Astrocyte (in vitro differentiated cells and primary cell): ENCODE measurements around the gene STK32B. TPM values are rescaled to one million over a fixed set of nuclear protein-coding genes. Genes with fewer than 3 reads are reported as not detected.

Experiments used
- DNase-seq: peaks from one replicate; pipeline ENCODE4 v3.0.0-alpha.2; 2010; ENCODE audit warnings: low read depth
- FAIRE-seq: peaks from 2 replicates; lab custom pipeline; 2011; peaks lifted over from hg19 to GRCh38; lab: Jason Lieb, UNC
- H2AFZ ChIP-seq: 2 replicates; pipeline ENCODE4 v1.6.0; 2012; ENCODE audit warnings: low read depth, low read length, inconsistent platforms
- H3K27ac ChIP-seq: 2 replicates; pipeline ENCODE4 v1.5.1; 2011; ENCODE audit warnings: low read depth, low read length, inconsistent platforms
- H3K27me3 ChIP-seq: 2 replicates; pipeline ENCODE4 v1.6.0; 2011; ENCODE audit warnings: low read length, inconsistent platforms; ENCODE audit not compliant: insufficient read depth
- H3K36me3 ChIP-seq: 2 replicates; pipeline ENCODE4 v1.5.1; 2011; ENCODE audit warnings: low read length, inconsistent platforms; ENCODE audit not compliant: insufficient read depth
- H3K4me1 ChIP-seq: 2 replicates; pipeline ENCODE4 v1.5.1; 2011; ENCODE audit warnings: low read length, inconsistent platforms; ENCODE audit not compliant: insufficient read depth
- H3K4me2 ChIP-seq: 2 replicates; pipeline ENCODE4 v1.6.0; 2012; ENCODE audit warnings: low read length, inconsistent platforms
- H3K4me3 ChIP-seq: 2 replicates; pipeline ENCODE4 v1.5.1; 2011; ENCODE audit warnings: low read depth, mild to moderate bottlenecking, low read length, inconsistent platforms; ENCODE audit not compliant: insufficient read depth
- H3K79me2 ChIP-seq: 2 replicates; pipeline ENCODE4 v1.6.0; 2012; ENCODE audit warnings: mild to moderate bottlenecking, low read length, inconsistent platforms; ENCODE audit not compliant: insufficient read depth
- H3K9ac ChIP-seq: 2 replicates; pipeline ENCODE4 v1.6.0; 2012; ENCODE audit warnings: mild to moderate bottlenecking, low read length, inconsistent platforms
- H3K9me3 ChIP-seq: 2 replicates; pipeline ENCODE4 v1.5.1; 2012; ENCODE audit warnings: low read depth, mild to moderate bottlenecking, low read length, inconsistent platforms; ENCODE audit not compliant: insufficient read depth
- H4K20me1 ChIP-seq: 2 replicates; pipeline ENCODE4 v1.6.0; 2012; ENCODE audit warnings: low read length, inconsistent platforms; ENCODE audit not compliant: insufficient read depth
- H3K27ac Mint-ChIP-seq: one replicate; pipeline ENCODE4 v1.8.0; 2021; ENCODE audit warnings: mild to moderate bottlenecking, mixed read lengths; ENCODE audit not compliant: unreplicated experiment
- H3K27me3 Mint-ChIP-seq: one replicate; pipeline ENCODE4 v1.8.0; 2021; ENCODE audit warnings: low read depth, mixed read lengths; ENCODE audit not compliant: unreplicated experiment
- H3K36me3 Mint-ChIP-seq: one replicate; pipeline ENCODE4 v1.8.0; 2021; ENCODE audit warnings: low read depth, mixed read lengths; ENCODE audit not compliant: unreplicated experiment
- H3K4me1 Mint-ChIP-seq: one replicate; pipeline ENCODE4 v1.8.0; 2021; ENCODE audit warnings: low read depth, mixed read lengths; ENCODE audit not compliant: unreplicated experiment
- H3K4me3 Mint-ChIP-seq: one replicate; pipeline ENCODE4 v1.8.0; 2021; ENCODE audit warnings: mild to moderate bottlenecking, moderate library complexity, mixed read lengths; ENCODE audit not compliant: unreplicated experiment
- H3K9me3 Mint-ChIP-seq: one replicate; pipeline ENCODE4 v1.8.0; 2021; ENCODE audit warnings: mild to moderate bottlenecking, mixed read lengths; ENCODE audit not compliant: unreplicated experiment
- CTCF ChIP-seq: IDR thresholded peaks from 2 replicates; pipeline ENCODE4 v1.5.1; 2011; ENCODE audit warnings: low read depth, mild to moderate bottlenecking, inconsistent platforms, low read length, moderate library complexity; ENCODE audit not compliant: insufficient read depth
- EZH2 ChIP-seq: IDR thresholded peaks from 2 replicates; pipeline ENCODE4 v1.6.1; 2012; ENCODE audit warnings: mild to moderate bottlenecking, low read length, inconsistent platforms; ENCODE audit not compliant: insufficient read depth
- total RNA-seq: library from RNA; stranded (reverse); gene quantifications from 2 replicates; pipeline ENCODE4 v1.2.1, GENCODE V29; 2021

STK32B gene
- total RNA-seq, 1 donor from 2014 or later: 2.9 TPM

GRCh38 chr4:5192678-5193077 is 141.4 kb downstream of the STK32B start:
- H3K4me1 ChIP-seq: no peaks in the 10 kb centered on the region

GRCh38 chr4:5198656-5199541 is 147.6 kb downstream of the STK32B start:
- no peak overlapping the region for H2AFZ ChIP-seq
- H3K9ac ChIP-seq: no peak overlapping the region
- DNase-seq: no peak
- H3K36me3 ChIP-seq: no peaks in the 10 kb centered on the region
- H3K79me2 ChIP-seq: no peaks in the 10 kb centered on the region
- H3K4me2 ChIP-seq: no peak overlapping the region
- no peak overlapping the region for H3K4me3 Mint-ChIP-seq
- no peaks in the 10 kb centered on the region for H3K9me3 ChIP-seq
- H3K27me3 ChIP-seq: no peaks in the 10 kb centered on the region
- no peaks in the 10 kb centered on the region for H3K36me3 Mint-ChIP-seq
- H4K20me1 ChIP-seq: no peaks in the 10 kb centered on the region
- no peak overlapping the region for H3K4me3 ChIP-seq
- H3K27ac Mint-ChIP-seq: no peak overlapping the region
- TF ChIP-seq EZH2: no peak
- no peak for FAIRE-seq
- H3K27me3 Mint-ChIP-seq: no peaks in the 10 kb centered on the region
- no peak overlapping the region for H3K27ac ChIP-seq
- peaks cover 6% of the 10 kb centered on the region for H3K9me3 Mint-ChIP-seq
- H3K4me1 Mint-ChIP-seq: peaks cover 8% of the 10 kb centered on the region
- H3K4me1 ChIP-seq: no peaks in the 10 kb centered on the region

More at GRCh38 chr4:5192678-5193077, 141.4 kb downstream of the STK32B start:
- DNase-seq (no peak), FAIRE-seq (no peak)
- H3K36me3 Mint-ChIP-seq: no peaks in the 10 kb centered on the region
- Histone ChIP-seq H2AFZ (no peak overlapping the region), H3K4me3 (no peak overlapping the region), H3K9ac (no peak overlapping the region), H3K79me2 (no peaks in the 10 kb centered on the region), H3K27me3 (no peaks in the 10 kb centered on the region), H3K27ac (no peak overlapping the region), H3K4me2 (no peak overlapping the region), H3K36me3 (no peaks in the 10 kb centered on the region), H3K9me3 (no peaks in the 10 kb centered on the region), H4K20me1 (no peaks in the 10 kb centered on the region)
- H3K4me1 Mint-ChIP-seq: no peaks in the 10 kb centered on the region
- peaks cover 2% of the 10 kb centered on the region for H3K9me3 Mint-ChIP-seq
- H3K27ac Mint-ChIP-seq: no peak overlapping the region
- TF ChIP-seq EZH2: no peak
- no peak for TF ChIP-seq CTCF
- H3K27me3 Mint-ChIP-seq: peaks cover 6% of the 10 kb centered on the region
- H3K4me3 Mint-ChIP-seq: no peak overlapping the region

- no peak overlapping the region for H3K27ac Mint-ChIP-seq
- H3K9ac ChIP-seq: no peak overlapping the region
- no peak for FAIRE-seq
- no peak overlapping the region for H3K27ac ChIP-seq
- no peak overlapping the region for H3K4me3 Mint-ChIP-seq
- H3K4me2 ChIP-seq: no peak overlapping the region
- no peaks in the 10 kb centered on the region for H3K36me3 Mint-ChIP-seq
- H3K4me1 ChIP-seq: no peaks in the 10 kb centered on the region
- TF ChIP-seq CTCF: no peak
- peaks cover 8% of the 10 kb centered on the region for H3K4me1 Mint-ChIP-seq
- H3K27me3 Mint-ChIP-seq: no peaks in the 10 kb centered on the region
- no peaks in the 10 kb centered on the region for H3K79me2 ChIP-seq
- peaks cover 6% of the 10 kb centered on the region for H3K9me3 Mint-ChIP-seq
- H3K9me3 ChIP-seq: no peaks in the 10 kb centered on the region
- no peak overlapping the region for H3K4me3 ChIP-seq
- no peak for DNase-seq
- H3K27me3 ChIP-seq: no peaks in the 10 kb centered on the region
- no peaks in the 10 kb centered on the region for H3K36me3 ChIP-seq
- no peaks in the 10 kb centered on the region for H4K20me1 ChIP-seq
- no peak overlapping the region for H2AFZ ChIP-seq
These were observed 148.6 kb downstream of the STK32B start for GRCh38 chr4:5199912-5200311.
